Left colon (tissue), 2 donors: ENCODE measurements around the gene DLAT. TPM values are rescaled to one million over a fixed set of nuclear protein-coding genes. Genes with fewer than 3 reads are reported as not detected.
"Not testable (repeated sequence)": the region's sequence is repeated elsewhere in the genome, so short reads cannot be mapped to it uniquely, and the experiment has no call there.

Experiments used
- ATAC-seq: fragments of 200-7000 bp; cut with Tn5 transposase; one replicate; pipeline ENCODE4 v1.9.1; 2020; ENCODE audit warnings: mild to moderate bottlenecking, moderate library complexity
- DNase-seq, 2 donors: peaks; one replicate each; pipeline ENCODE4 v3.0.0-alpha.2; 2020
- intact Hi-C, 2 donors: fragments of 100-400 bp; cut with DNase I in 1 of 2; cut with micrococcal nuclease in 1 of 2; formaldehyde crosslinking; loops; one replicate each; pipeline versions ENCODE4 v1.11.2 to v1.14.0; 2022; cut with DNase I, micrococcal nuclease
- long read RNA-seq: library from polyadenylated mRNA; unstranded; transcript quantifications from one replicate; pipeline ENCODE4 v2.0.0, GENCODE V29; 2021
- total RNA-seq, 2 donors: library from RNA; stranded (reverse); fragmentation: NEBNext Ultra II Directional; extraction: Animal tissue kit (Norgen Biotek cat#: 25700); gene quantifications; one replicate each; pipeline ENCODE4 v1.2.1, GENCODE V29; 2021
- donor health status: DM: no; HTN: no; CAD: no.
- donor health status: DM: yes; HTN: yes; CAD: no.

The DLAT gene
- 10 to 100 TPM; 51.1 to 75.3 TPM for total RNA-seq
- long read RNA-seq, full-length matches to known transcripts: 90 of 104 reads
- long read RNA-seq, partial matches to known transcripts: 9 of 104 reads
- long read RNA-seq, other reads (novel, unspliced or antisense): 5 of 104 reads

GRCh38 chr11:112024773-112025678, at the start of gene DLAT:
DLAT (plus strand) TSS chr11:112025408; CDS start chr11:112025473, 65 bp downstream.
- intact Hi-C loops: no loop called here
- DNase-seq (peak; percentile 94 to 96), ATAC-seq (peak; percentile 90)

- intact Hi-C loops: loop anchor here in 1 of 2 donors (5.0 kb wide), 1 partner anchor 99 kb away; the partner anchor contains the start of genes CFAP68 and FDXACB1
- ATAC-seq (no peak), DNase-seq (no peak)
Observed at GRCh38 chr11:111976119-111976766, 49.0 kb upstream of the DLAT start.

- peak in 1 of 2 donors; percentile 15 for DNase-seq
- no peak for ATAC-seq
- intact Hi-C loops: loop anchor here in 1 of 2 donors (5.0 kb wide), 1 partner anchor 99 kb away; the partner anchor contains the start of genes CFAP68 and FDXACB1
Observed at GRCh38 chr11:111976767-111977145, 48.5 kb upstream of the DLAT start.

- peak; percentile 61 for ATAC-seq
- DNase-seq: peak; percentile 69 to 73
- intact Hi-C loops: loop anchor here in 1 of 2 donors (5.0 kb wide), 1 partner anchor 100 kb away; the partner anchor contains the start of genes CFAP68 and FDXACB1
Observed at GRCh38 chr11:111977146-111978027, 47.8 kb upstream of the DLAT start.

- intact Hi-C loops: loop anchor here in 1 of 2 donors (5.0 kb wide), 1 partner anchor 101 kb away; the partner anchor contains the start of genes CFAP68 and FDXACB1
- DNase-seq (peak; percentile 20 to 44), ATAC-seq (no peak)
Observed at GRCh38 chr11:111978028-111978771, 47.0 kb upstream of the DLAT start.

GRCh38 chr11:111980062-111980461, 45.1 kb upstream of the DLAT start:
- ATAC-seq (no peak), DNase-seq (no peak)
- intact Hi-C loops: loop anchor here in 1 of 2 donors (5.0 kb wide), 1 partner anchor 48 kb away; no protein-coding TSS in a partner anchor

GRCh38 chr11:111981270-111981669, 43.9 kb upstream of the DLAT start:
- DNase-seq: no peak
- no peak for ATAC-seq
- intact Hi-C loops: loop anchor here in 1 of 2 donors (5.0 kb wide), 1 partner anchor 49 kb away; no protein-coding TSS in a partner anchor

- peak; percentile 86 for ATAC-seq
- intact Hi-C loops: loop anchor here in 1 of 2 donors (5.0 kb wide), 1 partner anchor 50 kb away; no protein-coding TSS in a partner anchor
- DNase-seq: peak; percentile 82 to 88
Observed at GRCh38 chr11:111982019-111982464, 43.2 kb upstream of the DLAT start.

- intact Hi-C loops: loop anchor here in 1 of 2 donors (5.0 kb wide), 1 partner anchor 50 kb away; no protein-coding TSS in a partner anchor
- DNase-seq: no peak
- peak; percentile 37 for ATAC-seq
Observed at GRCh38 chr11:111982541-111983186, 42.5 kb upstream of the DLAT start.

- DNase-seq (peak; percentile 71 to 85), ATAC-seq (peak; percentile 92)
- intact Hi-C loops: loop anchor here in 1 of 2 donors (5.0 kb wide), 1 partner anchor 51 kb away; no protein-coding TSS in a partner anchor
Observed at GRCh38 chr11:111983187-111983986, 41.8 kb upstream of the DLAT start.

- intact Hi-C loops: no loop called here
- DNase-seq (no peak), ATAC-seq (no peak)
Observed at GRCh38 chr11:111986589-111986988, 38.6 kb upstream of the DLAT start.

GRCh38 chr11:111990381-111990780, 34.8 kb upstream of the DLAT start:
- no peak for DNase-seq
- intact Hi-C loops: no loop called here
- no peak for ATAC-seq

GRCh38 chr11:111992206-111992855, 32.9 kb upstream of the DLAT start:
- intact Hi-C loops: no loop called here
- DNase-seq (no peak), ATAC-seq (no peak)

- intact Hi-C loops: no loop called here
- ATAC-seq: no peak
- no peak for DNase-seq
Observed at GRCh38 chr11:111996129-111996528, 29.1 kb upstream of the DLAT start.

- ATAC-seq, intact Hi-C loops, DNase-seq: not testable (repeated sequence)
Observed at GRCh38 chr11:111996669-111997068, 28.5 kb upstream of the DLAT start.
